ENCODE results near the gene BBIP1.
A peak's percentile ranks its signal among the peaks of the same experiment; 100 is the strongest.
"Not testable (repeated sequence)": the region's sequence is repeated elsewhere in the genome, so short reads cannot be mapped to it uniquely, and the experiment has no call there.

The BBIP1 gene

GRCh38 chr10:110919971-110920881, 1.2 kb upstream of the BBIP1 start:
- peak in 1 of 2 experiments; percentile 12 for DNase-seq

- no peak for DNase-seq
These were observed 460 bp upstream of the BBIP1 start, which contains the start of gene SHOC2 for GRCh38 chr10:110919349-110919931. Gene SHOC2 (plus strand): TSS chr10:110919604. CDS start chr10:110964359, 44,755 bp downstream.

DNA sequence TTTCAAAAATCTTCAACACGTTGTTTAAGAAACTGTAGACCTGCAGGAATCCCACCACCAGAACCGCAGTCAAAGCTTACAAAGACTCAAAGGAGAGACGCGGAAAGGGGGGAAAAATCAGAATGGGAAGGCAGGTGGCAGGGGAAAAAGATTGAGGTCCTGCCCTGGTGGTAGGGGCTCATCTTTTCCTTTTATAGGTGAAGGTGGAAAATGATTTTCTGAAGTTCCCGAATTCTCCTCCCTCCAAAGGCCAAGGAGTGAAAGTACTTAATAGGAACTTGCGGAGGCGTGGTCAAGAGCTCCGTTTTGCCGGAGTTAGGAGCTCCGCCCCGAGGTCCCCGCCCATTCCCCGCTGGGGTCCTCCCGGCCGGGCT, 724 bp downstream of the BBIP1 start:
- peak; percentile 43 to 64 for DNase-seq

- DNase-seq, result no peak
These were observed 2.2 kb downstream of the BBIP1 start for GRCh38 chr10:110916554-110917346.

GRCh38 chr10:110915600-110915999, 3.4 kb downstream of the BBIP1 start:
- not testable (repeated sequence) for DNase-seq

DNA sequence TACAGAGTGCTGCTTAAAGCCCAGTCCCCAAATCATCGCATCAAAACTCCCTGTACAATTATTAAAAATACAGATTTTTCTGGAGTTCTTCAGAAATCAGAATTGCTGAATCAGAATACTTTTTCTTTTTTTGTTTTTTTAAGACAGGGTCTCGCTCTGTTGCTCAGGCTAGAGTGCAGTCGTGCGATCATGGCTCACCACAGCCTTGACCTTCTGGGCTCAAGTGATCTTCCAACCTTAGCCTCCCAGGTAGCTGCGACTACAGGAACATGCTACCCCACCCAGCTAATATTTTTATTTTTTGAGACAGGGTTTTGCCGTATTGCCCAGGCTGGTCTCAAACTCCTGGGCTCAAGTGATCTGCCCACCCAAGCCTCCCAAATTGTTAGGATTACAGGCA, 3.9 kb downstream of the BBIP1 start:
- DNase-seq, result no peak

GRCh38 chr10:110914431-110914830, 4.5 kb downstream of the BBIP1 start:
- DNase-seq, result no peak

GRCh38 chr10:110912374-110912773, 6.6 kb downstream of the BBIP1 start:
- DNase-seq, result no peak

DNA sequence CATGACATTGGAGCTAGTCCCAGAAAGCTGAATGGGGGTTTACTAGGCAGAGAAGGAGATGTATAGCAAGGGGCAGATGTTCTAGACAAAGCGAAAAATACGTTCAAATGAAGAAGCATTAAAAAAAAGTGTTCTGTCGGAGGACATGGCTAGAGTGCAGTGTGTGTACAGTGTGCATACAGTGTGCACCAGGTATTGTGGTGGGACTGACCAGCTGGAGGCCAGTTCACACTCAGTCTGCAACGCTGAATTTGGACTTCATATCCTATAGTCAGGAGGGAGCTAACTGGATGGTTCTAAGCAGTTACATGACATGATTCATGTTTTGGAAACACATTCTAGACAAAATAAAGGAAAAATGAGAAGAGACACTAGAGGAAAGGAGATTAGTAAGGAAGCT, 8.8 kb downstream of the BBIP1 start:
- no peak for DNase-seq

GRCh38 chr10:110903280-110904278, 15.4 kb downstream of the BBIP1 start:
- DNase-seq, result no peak

DNA sequence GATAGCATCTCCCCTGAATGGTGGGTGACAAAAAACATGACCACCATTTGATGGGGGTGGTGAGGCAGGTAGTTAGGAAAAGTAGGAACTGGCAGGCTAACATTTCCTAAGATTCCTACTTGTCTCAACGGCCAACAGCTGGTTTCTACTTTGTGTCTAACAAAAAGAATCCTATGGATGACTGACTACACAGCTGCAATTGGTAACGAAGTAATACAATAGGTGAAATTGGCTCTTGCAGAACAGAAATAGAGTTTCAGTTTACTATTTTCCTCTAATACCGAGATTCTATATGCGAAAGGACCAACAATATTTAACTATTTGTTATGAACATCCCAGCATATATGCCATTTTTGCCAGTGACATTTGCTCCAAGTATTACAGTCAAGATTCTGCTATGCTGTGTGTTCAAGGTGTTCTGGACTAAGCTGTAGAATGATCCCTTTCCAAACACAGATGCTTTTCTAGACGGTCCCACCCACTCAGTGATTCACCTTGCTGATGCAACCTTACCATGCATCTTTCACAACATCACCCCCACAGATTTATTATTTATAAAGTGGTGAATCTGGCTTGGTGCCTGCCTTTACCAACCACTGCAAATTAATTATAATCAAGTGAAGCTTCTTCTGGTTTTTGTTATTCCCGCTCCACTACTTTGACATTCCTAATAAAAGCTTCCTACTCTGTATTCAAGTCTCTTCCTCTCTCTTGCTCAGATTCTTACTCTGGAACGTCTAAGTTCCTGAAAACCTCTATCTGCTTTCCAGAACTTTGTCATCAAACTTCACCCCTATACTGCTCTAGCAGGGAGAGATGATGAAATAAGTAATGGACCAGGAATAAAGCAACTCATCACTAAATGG, 16.8 kb downstream of the BBIP1 start:
- no peak for DNase-seq

- DNase-seq, result no peak
These were observed 18.0 kb downstream of the BBIP1 start for GRCh38 chr10:110900983-110901382.

GRCh38 chr10:110898391-110898790, 20.6 kb downstream of the BBIP1 start:
- no peak for DNase-seq

GRCh38 chr10:110897184-110897583, 21.8 kb downstream of the BBIP1 start:
- no peak for DNase-seq

DNA sequence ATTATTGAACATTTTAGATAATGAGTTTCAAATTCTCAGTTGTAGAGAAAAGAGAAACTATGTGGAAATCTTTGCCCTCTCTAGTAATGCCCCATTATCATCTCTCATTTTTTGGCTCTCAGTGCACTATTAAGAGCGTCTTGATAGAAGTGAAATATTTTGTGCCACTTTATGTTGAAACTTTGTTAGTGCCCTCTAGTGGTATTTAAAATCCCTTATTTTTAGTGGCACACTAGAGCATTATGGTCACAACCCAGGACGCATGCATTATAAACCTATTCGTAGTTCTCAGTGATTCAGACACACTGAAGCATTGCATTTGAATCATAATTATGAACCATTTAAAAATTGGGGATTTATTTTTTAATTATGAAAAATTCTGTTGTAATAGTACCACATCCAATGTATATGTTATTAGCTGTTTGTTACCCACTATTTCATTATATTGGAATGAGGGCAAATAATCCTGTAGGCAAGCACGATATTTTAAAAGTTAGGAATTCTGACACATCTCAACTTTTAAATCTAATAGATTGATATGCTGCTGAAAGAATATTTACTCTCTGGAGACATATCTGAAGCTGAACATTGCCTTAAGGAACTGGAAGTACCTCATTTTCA, 25.3 kb downstream of the BBIP1 start:
- DNase-seq, result no peak

DNA sequence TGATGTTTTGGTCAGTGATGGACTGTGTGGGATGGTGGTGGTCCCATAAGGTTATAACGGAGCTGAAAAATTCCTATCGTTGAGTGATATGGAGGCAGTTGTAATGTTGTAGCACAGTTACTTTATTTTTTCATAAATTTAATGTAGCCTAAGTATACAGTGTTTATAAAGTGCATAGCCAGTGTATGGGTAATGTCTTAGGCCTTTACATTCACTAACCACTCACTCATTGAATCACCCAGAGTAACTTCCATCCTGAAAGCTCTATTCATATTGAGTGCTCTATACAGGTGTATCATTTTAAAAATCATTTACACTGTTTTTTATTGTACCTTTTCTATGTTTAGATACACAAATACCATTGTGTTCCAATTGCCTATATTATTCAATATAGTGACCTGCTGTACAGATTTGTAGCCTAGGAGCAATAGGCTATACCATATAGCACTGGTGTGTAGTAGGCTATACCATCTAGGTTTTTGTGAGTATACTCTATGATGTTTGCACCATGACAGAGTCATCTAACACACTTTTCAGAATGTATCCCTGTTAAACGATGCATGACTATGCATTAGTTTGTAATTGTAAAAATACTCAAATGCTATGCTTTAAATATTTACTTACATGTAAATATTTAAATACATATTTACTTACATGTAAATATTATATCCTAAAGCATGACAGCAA, 26.2 kb downstream of the BBIP1 start:
- no peak for DNase-seq

- no peak for DNase-seq
These were observed 31.4 kb downstream of the BBIP1 start for GRCh38 chr10:110887560-110887959.

GRCh38 chr10:110885932-110886674, 32.9 kb downstream of the BBIP1 start:
- DNase-seq, result no peak

- no peak for DNase-seq
These were observed 35.1 kb downstream of the BBIP1 start for GRCh38 chr10:110883924-110884323.

All from NCI-H1930 (cell line).